BJ (cell line): ENCODE data around the gene HPCAL1. TPM values are rescaled to one million over a fixed set of nuclear protein-coding genes. Genes with fewer than 3 reads are reported as not detected.

ENCODE experiments used
- CTCF ChIA-PET: fragments of 350-600 bp; formaldehyde crosslinking; extraction: SDS; loops from one replicate; lab custom pipeline; 2021; ENCODE audit warnings: antibody characterized with exemption, inconsistent platforms; lab: Yijun Ruan, JAX
- POLR2A ChIA-PET: fragments of 300-600 bp; sonication (Branson Sonifier 250); formaldehyde crosslinking; extraction: SDS; loops from one replicate; lab custom pipeline; 2021; ENCODE audit warnings: antibody characterized with exemption; lab: Charles Lee
- DNase-seq: peaks from one replicate; pipeline ENCODE4 v3.0.0-alpha.2; 2011; ENCODE audit warnings: low read depth
- H3K27me3 ChIP-seq: 2 replicates; pipeline ENCODE4 v1.6.0; 2011; ENCODE audit warnings: low read length; ENCODE audit not compliant: control insufficient read depth, insufficient read depth
- H3K36me3 ChIP-seq: 2 replicates; pipeline ENCODE4 v1.5.1; 2011; ENCODE audit warnings: low read length; ENCODE audit not compliant: control insufficient read depth, insufficient read depth
- H3K4me3 ChIP-seq: 2 replicates; pipeline ENCODE4 v1.5.1; 2011; ENCODE audit warnings: low read depth, mild to moderate bottlenecking, control low read depth, low read length
- polyA plus RNA-seq: library from polyadenylated mRNA; depleted of rRNA; stranded (reverse); fragments of >200 nt; gene quantifications from 2 replicates; pipeline ENCODE4 v1.2.3, GENCODE V29; 2011
- TF ChIP-seq, protein P1 (sequence below): IDR thresholded peaks from 2 replicates; pipeline ENCODE4 v1.5.1; 2011; ENCODE audit warnings: low read depth, mild to moderate bottlenecking, control low read depth, inconsistent platforms, low read length, moderate library complexity; ENCODE audit not compliant: insufficient read depth

HPCAL1 gene
- polyA plus RNA-seq, 1 experiment, result 17.6 TPM

DNA sequence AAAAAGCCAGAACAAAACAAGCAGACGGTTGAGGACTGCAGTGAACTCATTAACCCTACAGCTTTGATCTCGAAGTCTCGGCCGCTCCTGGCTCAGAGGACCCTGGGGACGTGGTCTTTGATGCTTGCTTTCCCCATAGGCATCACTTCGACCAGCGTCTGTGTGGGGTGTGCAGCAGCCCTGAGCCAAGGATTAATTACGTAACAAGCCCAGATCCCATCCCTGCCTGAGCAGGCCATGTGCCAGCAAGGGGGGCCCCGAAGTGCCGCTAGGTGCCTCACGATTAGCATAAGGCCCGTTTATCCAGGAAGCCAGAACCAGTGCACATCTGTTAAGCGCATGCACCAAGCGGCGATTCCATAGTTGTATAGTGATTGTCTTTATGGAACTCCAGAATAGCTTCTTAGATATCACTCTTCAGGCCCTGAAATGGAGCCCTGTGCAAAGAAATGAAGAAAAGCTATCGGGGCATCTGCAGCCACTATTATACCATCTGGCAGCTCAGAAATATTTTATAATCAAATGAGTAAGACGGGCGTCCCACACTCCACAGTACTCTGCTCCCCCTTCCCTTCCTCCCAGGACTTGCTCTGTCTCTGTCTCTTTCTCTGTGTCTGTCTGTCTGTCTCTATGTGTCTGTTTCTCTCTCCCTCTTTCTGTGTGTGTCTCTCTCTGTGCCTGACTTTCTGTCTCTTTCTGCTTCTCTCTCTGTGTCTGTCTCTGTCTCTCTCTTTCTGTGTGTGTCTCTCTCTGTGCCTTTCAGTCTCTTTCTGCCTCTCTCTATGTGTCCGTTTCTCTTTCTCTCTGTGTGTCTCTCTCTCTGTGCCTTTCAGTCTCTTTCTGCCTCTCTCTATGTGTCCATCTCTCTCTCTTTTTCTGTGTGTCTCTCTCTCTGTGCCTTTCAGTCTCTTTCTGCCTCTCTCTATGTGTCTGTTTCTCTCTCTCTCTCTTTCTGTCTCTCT lies 41.7 kb downstream of the HPCAL1 start:
- TF ChIP-seq, protein P1, sequence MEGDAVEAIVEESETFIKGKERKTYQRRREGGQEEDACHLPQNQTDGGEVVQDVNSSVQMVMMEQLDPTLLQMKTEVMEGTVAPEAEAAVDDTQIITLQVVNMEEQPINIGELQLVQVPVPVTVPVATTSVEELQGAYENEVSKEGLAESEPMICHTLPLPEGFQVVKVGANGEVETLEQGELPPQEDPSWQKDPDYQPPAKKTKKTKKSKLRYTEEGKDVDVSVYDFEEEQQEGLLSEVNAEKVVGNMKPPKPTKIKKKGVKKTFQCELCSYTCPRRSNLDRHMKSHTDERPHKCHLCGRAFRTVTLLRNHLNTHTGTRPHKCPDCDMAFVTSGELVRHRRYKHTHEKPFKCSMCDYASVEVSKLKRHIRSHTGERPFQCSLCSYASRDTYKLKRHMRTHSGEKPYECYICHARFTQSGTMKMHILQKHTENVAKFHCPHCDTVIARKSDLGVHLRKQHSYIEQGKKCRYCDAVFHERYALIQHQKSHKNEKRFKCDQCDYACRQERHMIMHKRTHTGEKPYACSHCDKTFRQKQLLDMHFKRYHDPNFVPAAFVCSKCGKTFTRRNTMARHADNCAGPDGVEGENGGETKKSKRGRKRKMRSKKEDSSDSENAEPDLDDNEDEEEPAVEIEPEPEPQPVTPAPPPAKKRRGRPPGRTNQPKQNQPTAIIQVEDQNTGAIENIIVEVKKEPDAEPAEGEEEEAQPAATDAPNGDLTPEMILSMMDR, result no peak
- Histone ChIP-seq H3K36me3 (no peaks in the 10 kb centered on the region), H3K4me3 (no peak overlapping the region), H3K27me3 (no peaks in the 10 kb centered on the region)
- POLR2A ChIA-PET, result no interaction called here
- no peak for DNase-seq
- CTCF ChIA-PET, result no interaction called here

DNA sequence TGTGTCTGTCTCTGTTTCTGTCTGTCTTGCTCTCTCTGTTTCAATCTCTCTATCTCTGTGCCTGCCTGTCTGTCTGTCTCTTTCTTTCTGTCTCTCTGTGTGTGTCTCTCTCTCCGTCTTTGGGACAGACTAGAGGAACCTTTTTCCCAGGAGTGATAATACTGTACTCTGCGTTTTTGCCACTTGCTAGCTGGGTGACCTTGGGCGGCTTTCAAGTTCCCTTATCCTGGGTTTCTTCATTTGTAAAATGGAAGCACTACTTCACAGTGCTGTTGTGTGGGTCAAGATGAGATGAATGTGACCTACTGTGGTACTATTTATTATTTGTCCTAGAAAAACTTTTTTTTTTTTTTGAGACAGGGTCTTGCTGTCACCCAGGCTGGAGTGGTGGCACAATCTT lies 42.4 kb downstream of the HPCAL1 start:
- DNase-seq, result no peak
- ChIA-PET CTCF (no interaction called here), POLR2A (no interaction called here)
- no peak overlapping the region for H3K4me3 ChIP-seq
- TF ChIP-seq, protein P1, result no peak
- H3K36me3 ChIP-seq, result no peaks in the 10 kb centered on the region
- H3K27me3 ChIP-seq, result no peaks in the 10 kb centered on the region

- DNase-seq, result no peak
- CTCF ChIA-PET, result no interaction called here
Observed at GRCh38 chr2:10345813-10346212, 43.1 kb downstream of the HPCAL1 start.

GRCh38 chr2:10346929-10347561 lies 44.3 kb downstream of the HPCAL1 start:
- Histone ChIP-seq H3K36me3 (no peaks in the 10 kb centered on the region), H3K27me3 (no peaks in the 10 kb centered on the region), H3K4me3 (no peak overlapping the region)
- no peak for DNase-seq
- CTCF ChIA-PET, result interaction anchor here (1.6 kb wide), 1 partner anchor 19 kb away, joined by 5 read pairs; no protein-coding TSS in a partner anchor
- TF ChIP-seq, protein P1, result no peak
- POLR2A ChIA-PET, result no interaction called here

More at GRCh38 chr2:10345813-10346212, 43.1 kb downstream of the HPCAL1 start:
- Histone ChIP-seq H3K4me3 (no peak overlapping the region), H3K27me3 (no peaks in the 10 kb centered on the region), H3K36me3 (no peaks in the 10 kb centered on the region)
- TF ChIP-seq, protein P1, result no peak
- POLR2A ChIA-PET, result no interaction called here

GRCh38 chr2:10347562-10347948 lies 44.9 kb downstream of the HPCAL1 start:
- POLR2A ChIA-PET, result no interaction called here
- no peak for DNase-seq
- H3K27me3 ChIP-seq, result no peaks in the 10 kb centered on the region
- H3K36me3 ChIP-seq, result no peaks in the 10 kb centered on the region
- no peak overlapping the region for H3K4me3 ChIP-seq
- TF ChIP-seq, protein P1, result no peak
- CTCF ChIA-PET, result interaction anchor here (1.6 kb wide), 1 partner anchor 20 kb away, joined by 5 read pairs; no protein-coding TSS in a partner anchor
